BJ (cell line): ENCODE data around the gene SEC23IP. TPM values are rescaled to one million over a fixed set of nuclear protein-coding genes. Genes with fewer than 3 reads are reported as not detected.

Source experiments
- CTCF ChIA-PET: fragments of 350-600 bp; formaldehyde crosslinking; extraction: SDS; loops from one replicate; lab custom pipeline; 2021; ENCODE audit warnings: antibody characterized with exemption, inconsistent platforms; lab: Yijun Ruan, JAX
- POLR2A ChIA-PET: fragments of 300-600 bp; sonication (Branson Sonifier 250); formaldehyde crosslinking; extraction: SDS; loops from one replicate; lab custom pipeline; 2021; ENCODE audit warnings: antibody characterized with exemption; lab: Charles Lee
- DNase-seq: peaks from one replicate; pipeline ENCODE4 v3.0.0-alpha.2; 2011; ENCODE audit warnings: low read depth
- H3K27me3 ChIP-seq: 2 replicates; pipeline ENCODE4 v1.6.0; 2011; ENCODE audit warnings: low read length; ENCODE audit not compliant: control insufficient read depth, insufficient read depth
- H3K36me3 ChIP-seq: 2 replicates; pipeline ENCODE4 v1.5.1; 2011; ENCODE audit warnings: low read length; ENCODE audit not compliant: control insufficient read depth, insufficient read depth
- H3K4me3 ChIP-seq: 2 replicates; pipeline ENCODE4 v1.5.1; 2011; ENCODE audit warnings: low read depth, mild to moderate bottlenecking, control low read depth, low read length
- CTCF ChIP-seq: IDR thresholded peaks from 2 replicates; pipeline ENCODE4 v1.5.1; 2011; ENCODE audit warnings: low read depth, mild to moderate bottlenecking, control low read depth, inconsistent platforms, low read length, moderate library complexity; ENCODE audit not compliant: insufficient read depth
- polyA plus RNA-seq: library from polyadenylated mRNA; depleted of rRNA; stranded (reverse); fragments of >200 nt; gene quantifications from 2 replicates; pipeline ENCODE4 v1.2.3, GENCODE V29; 2011

Gene SEC23IP
- polyA plus RNA-seq, 1 experiment = 42.2 TPM

- peaks cover 2% of the 10 kb centered on the region for H3K36me3 ChIP-seq
- ChIA-PET POLR2A (interaction anchor here (0.6 kb wide), 1 partner anchor 30 kb away, joined by 3 read pairs; no protein-coding TSS in a partner anchor), CTCF (interaction anchor here (0.6 kb wide), 1 partner anchor 1213 kb away, joined by 3 read pairs; no protein-coding TSS in a partner anchor)
- no peak for DNase-seq
- H3K4me3 ChIP-seq = no peak overlapping the region
- TF ChIP-seq CTCF = no peak
- no peaks in the 10 kb centered on the region for H3K27me3 ChIP-seq
Measured at GRCh38 chr10:119945805-119946204, 53.3 kb downstream of the SEC23IP start.

DNA sequence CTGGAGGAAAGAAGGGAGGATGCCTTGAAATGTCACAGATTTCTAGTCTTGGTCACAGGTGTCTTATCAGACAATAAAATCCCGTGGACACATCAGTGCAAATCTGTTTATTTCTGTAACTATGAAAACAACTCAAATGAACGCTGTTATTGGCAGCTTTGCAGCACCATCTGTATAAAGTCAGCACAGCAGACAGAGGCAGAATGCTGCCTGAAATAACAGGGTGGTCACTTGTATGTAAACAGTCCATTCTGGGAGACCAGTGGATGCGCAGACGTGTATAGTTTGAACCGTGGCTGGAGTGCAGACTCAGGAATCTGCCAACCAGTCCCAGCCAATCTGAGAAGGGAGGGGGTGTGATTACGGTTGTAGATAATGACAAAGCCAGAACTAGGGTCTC, 54.8 kb downstream of the SEC23IP start:
- ChIA-PET CTCF (interaction anchor here (1.5 kb wide), 1 partner anchor 10 kb away, joined by 3 read pairs; no protein-coding TSS in a partner anchor), POLR2A (no interaction called here)
- DNase-seq = no peak

DNA sequence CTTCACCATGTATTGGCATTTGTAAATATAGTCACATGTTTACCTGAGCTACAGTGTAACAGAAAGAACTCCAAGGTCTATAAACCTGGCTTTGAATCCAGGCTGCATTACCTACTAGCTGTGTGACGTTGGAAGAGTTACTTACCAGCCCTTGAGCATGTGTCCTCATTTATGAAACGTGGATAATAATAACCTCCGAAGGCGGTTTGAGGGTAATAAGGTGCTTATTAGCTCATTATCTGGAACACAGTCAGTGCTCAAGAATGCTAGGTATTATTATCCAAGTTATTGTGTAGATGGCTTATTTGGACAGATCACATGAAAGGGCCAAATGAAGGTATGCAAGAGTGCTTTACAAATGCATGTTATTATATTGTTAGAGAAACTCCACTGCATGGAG, 64.9 kb downstream of the SEC23IP start:
- Histone ChIP-seq H3K27me3 (no peaks in the 10 kb centered on the region), H3K4me3 (no peak overlapping the region), H3K36me3 (no peaks in the 10 kb centered on the region)
- ChIA-PET POLR2A (no interaction called here), CTCF (interaction anchor here (0.9 kb wide), 1 partner anchor 11 kb away, joined by 3 read pairs; no protein-coding TSS in a partner anchor)
- DNase-seq = no peak
- no peak for TF ChIP-seq CTCF

More for the DNA sequence above, 54.8 kb downstream of the SEC23IP start:
- H3K27me3 ChIP-seq = no peaks in the 10 kb centered on the region
- H3K4me3 ChIP-seq = no peak overlapping the region
- no peak for TF ChIP-seq CTCF
- peaks cover 2% of the 10 kb centered on the region for H3K36me3 ChIP-seq

DNA sequence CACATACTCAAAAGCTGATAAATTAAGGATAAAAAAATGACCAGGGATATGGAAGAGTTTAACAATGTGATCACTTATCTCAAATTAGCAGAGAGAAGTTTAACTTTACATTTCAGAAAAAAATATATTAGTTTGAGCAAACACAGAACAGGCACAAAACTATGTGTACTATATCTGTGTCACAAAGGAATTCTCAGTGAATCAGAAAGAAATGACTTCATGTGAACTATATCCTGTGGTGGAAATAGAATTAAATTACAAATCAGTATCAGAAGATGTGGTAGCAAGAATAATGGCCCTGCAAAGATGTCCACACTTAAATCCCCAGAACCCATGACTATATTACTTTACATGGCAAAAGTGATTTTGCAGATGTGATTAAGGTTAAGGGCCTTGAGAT, 70.3 kb downstream of the SEC23IP start:
- DNase-seq = no peak
- no peaks in the 10 kb centered on the region for H3K36me3 ChIP-seq
- no peaks in the 10 kb centered on the region for H3K27me3 ChIP-seq
- H3K4me3 ChIP-seq = no peak overlapping the region
- TF ChIP-seq CTCF = no peak
- ChIA-PET CTCF (no interaction called here), POLR2A (interaction anchor here (0.6 kb wide), 1 partner anchor 22 kb away, joined by 3 read pairs; no protein-coding TSS in a partner anchor)

DNA sequence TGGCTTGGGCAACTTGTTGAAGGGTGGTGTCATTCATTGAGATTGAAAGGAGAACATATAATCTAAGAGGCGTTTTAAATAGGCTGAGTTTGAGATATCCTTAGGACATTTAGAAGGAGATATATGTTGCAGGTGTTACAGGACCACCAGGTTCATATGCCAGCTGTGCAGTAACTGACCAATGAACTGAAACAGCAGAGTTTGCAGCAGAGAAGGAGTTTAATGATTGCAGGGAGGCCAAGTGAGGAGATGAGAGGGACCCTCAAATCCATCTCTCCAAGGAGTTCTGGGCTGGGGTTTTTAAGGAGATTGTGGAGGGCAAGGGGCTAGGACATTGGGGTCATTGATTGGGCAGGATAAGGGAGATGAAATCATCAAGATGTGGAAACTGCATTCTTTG, 74.5 kb downstream of the SEC23IP start:
- no peak overlapping the region for H3K4me3 ChIP-seq
- ChIA-PET POLR2A (no interaction called here), CTCF (no interaction called here)
- no peak for TF ChIP-seq CTCF
- no peaks in the 10 kb centered on the region for H3K36me3 ChIP-seq
- no peaks in the 10 kb centered on the region for H3K27me3 ChIP-seq
- DNase-seq = no peak
